ENCODE measurements around the gene CD48.

The CD48 gene

GRCh38 chr1:160643138-160643537 is 68.5 kb downstream of the CD48 start:
- TF ChIP-seq, protein P1, sequence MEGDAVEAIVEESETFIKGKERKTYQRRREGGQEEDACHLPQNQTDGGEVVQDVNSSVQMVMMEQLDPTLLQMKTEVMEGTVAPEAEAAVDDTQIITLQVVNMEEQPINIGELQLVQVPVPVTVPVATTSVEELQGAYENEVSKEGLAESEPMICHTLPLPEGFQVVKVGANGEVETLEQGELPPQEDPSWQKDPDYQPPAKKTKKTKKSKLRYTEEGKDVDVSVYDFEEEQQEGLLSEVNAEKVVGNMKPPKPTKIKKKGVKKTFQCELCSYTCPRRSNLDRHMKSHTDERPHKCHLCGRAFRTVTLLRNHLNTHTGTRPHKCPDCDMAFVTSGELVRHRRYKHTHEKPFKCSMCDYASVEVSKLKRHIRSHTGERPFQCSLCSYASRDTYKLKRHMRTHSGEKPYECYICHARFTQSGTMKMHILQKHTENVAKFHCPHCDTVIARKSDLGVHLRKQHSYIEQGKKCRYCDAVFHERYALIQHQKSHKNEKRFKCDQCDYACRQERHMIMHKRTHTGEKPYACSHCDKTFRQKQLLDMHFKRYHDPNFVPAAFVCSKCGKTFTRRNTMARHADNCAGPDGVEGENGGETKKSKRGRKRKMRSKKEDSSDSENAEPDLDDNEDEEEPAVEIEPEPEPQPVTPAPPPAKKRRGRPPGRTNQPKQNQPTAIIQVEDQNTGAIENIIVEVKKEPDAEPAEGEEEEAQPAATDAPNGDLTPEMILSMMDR (IDR thresholded peaks at IDR 0.05; ENCODE audit: insufficient read depth, missing control alignments), result no peak
- FAIRE-seq (no peak), DNase-seq (ENCODE audit: insufficient read length, low spot score) (no peak)

- FAIRE-seq, result no peak
- TF ChIP-seq, protein P1 (IDR thresholded peaks at IDR 0.05; ENCODE audit: insufficient read depth, missing control alignments), result no peak
- no peak for DNase-seq (ENCODE audit: insufficient read length, low spot score)
Measured at GRCh38 chr1:160642281-160642644, 69.4 kb downstream of the CD48 start.

- DNase-seq (ENCODE audit: insufficient read length, low spot score) (no peak), FAIRE-seq (no peak)
- TF ChIP-seq, protein P1 (IDR thresholded peaks at IDR 0.05; ENCODE audit: insufficient read depth, missing control alignments), result no peak
Measured at GRCh38 chr1:160641323-160642280, 70.0 kb downstream of the CD48 start.

DNA sequence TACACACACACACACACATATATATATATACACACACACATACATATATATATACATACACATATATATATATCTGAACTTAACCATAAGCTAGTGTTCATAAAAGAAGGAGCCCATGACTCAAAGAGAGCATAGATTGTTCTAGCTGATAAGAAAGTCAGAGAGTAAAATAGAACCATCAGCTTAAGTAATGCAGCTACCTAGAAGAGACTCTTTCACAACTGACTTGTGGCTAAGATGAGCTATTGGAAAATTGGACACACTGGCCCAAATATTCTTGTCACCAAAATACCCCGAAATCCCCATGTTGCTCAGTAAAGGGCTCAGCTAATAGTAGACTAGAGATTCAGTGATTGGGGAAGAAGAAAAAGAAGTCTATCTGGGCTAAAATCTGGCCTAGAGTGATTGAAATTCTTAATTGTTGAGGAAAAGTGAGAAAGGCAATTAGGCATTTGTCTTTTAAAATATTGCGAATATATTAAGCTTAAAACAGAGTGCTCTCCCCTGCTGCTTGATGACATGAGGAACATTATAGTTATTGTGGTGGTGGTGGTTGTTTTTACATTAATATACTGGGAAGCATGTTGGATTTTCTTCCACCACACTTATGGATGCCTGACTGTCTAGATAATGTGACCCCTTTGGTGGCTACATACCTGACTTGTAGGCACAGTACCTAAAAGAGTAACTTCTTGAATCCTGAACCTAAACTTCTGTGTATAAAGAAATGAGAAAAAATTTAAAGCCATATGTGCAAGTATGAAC is 71.1 kb downstream of the CD48 start:
- DNase-seq (ENCODE audit: insufficient read length, low spot score), result no peak
- TF ChIP-seq, protein P1 (IDR thresholded peaks at IDR 0.05; ENCODE audit: insufficient read depth, missing control alignments), result no peak
- no peak for FAIRE-seq

- TF ChIP-seq, protein P1 (IDR thresholded peaks at IDR 0.05; ENCODE audit: insufficient read depth, missing control alignments), result no peak
- no peak for FAIRE-seq
- no peak for DNase-seq (ENCODE audit: insufficient read length, low spot score)
Measured at GRCh38 chr1:160639652-160640051, 72.0 kb downstream of the CD48 start.

DNA sequence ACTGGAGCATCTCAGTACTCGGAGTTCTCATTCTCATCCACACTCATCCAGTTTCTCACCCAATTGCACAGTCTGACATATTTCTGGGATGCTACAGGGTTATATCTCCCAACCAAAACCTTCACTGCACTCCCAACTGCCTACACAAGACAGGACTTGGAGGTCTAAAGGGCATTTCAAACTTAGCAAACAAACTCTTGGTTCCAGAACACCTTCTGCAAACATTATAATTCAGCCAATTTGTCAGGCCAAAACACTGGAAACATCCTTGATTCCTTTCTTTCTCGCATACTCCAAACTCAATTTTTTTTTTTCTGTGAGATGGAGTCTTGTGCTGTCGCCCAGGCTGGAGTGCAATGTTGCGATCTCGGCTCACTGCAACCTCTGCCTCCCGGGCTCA is 72.7 kb downstream of the CD48 start:
- FAIRE-seq, result no peak
- TF ChIP-seq, protein P1 (IDR thresholded peaks at IDR 0.05; ENCODE audit: insufficient read depth, missing control alignments), result no peak
- no peak for DNase-seq (ENCODE audit: insufficient read length, low spot score)

- FAIRE-seq (no peak), DNase-seq (ENCODE audit: insufficient read length, low spot score) (no peak)
- TF ChIP-seq, protein P1 (IDR thresholded peaks at IDR 0.05; ENCODE audit: insufficient read depth, missing control alignments), result no peak
Measured at GRCh38 chr1:160638540-160638857, 73.1 kb downstream of the CD48 start.
